SH-SY5Y (cell line): ENCODE data around the gene GCNT1.

ENCODE experiments used
- GATA2 ChIP-seq: IDR thresholded peaks from 2 replicates; pipeline ENCODE4 v1.6.1; 2011; ENCODE audit warnings: mild to moderate bottlenecking, low read depth, low read length
- GATA3 ChIP-seq: IDR thresholded peaks from 2 replicates; pipeline ENCODE4 v1.6.1; 2011; ENCODE audit warnings: low read depth, mild to moderate bottlenecking, low read length, moderate library complexity

GCNT1 gene

DNA sequence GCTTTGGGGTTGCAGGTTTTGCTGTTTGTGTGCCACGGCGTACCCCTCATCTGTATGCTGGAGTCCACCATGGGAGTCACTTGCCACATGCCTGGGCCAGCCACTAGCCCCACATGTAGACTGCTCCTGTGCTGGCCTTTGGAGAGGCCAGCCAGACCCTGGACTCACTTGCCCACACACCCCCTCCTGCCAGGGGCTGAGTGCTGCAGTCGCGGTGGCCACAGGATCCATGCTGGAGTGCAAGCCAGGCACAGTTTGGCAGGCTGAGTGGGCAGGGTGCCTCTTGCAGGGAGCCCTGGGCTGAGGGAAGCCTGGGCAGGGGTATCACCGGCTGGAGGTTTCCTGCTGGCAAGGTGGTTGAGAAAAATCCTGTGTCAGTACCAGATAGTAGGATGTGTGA, 25.6 kb upstream of the GCNT1 start:
- TF ChIP-seq GATA2: no peak
- TF ChIP-seq GATA3: no peak

DNA sequence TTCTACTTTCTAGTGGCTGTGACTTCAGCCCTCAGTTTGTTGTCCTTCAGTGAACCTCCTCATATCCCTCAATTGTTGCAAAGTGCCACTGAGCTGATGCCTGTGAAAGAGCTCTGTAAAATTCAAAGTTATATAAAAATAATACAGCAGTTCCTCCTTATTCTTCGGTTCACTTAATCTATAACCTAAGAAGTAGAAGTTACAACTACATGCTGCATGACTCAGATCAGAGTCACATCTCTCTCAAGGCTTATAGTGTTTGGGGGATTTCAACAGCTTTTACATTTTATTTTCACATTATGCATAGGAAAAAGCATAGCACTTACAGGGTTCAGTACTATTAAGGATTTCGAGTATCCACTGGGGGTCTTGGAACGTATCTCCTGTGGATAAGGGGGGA, 25.1 kb upstream of the GCNT1 start:
- no peak for TF ChIP-seq GATA3
- TF ChIP-seq GATA2: no peak

DNA sequence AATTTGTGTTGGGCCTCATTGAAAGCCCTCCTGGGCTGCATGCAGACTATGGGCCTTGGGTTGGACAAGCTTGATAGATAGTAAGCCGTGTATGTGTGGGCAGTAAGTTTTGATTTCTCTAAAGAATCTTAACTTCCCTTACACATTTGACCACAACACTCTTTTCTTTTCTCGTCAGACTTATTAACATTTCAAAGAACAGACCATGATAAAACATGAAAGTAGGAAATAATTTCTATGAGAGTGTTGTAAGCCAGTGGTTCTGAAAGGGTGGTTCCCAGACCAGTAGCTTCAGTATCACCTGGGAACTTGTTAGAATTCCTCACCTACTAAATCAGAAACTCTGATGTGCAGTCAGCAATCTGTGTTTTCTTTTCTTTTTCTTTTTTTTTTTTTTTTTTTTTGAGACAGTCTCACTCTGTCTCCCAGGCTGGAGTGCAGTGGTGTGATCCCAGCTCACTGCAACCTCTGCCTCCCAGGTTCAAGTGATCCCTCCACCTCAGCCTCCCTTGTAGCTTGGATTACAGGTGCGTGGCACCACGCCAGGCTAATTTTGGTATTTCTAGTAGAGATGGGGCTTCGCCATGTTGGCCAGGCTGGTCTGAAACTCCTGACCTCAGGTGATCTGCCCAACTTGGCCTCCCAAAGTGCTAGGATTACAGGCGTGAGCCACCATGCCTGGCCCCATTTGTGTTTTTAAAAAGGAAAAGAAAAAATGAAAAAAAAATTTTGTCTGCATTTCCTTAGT, 20.0 kb upstream of the GCNT1 start:
- TF ChIP-seq GATA2 (no peak), GATA3 (no peak)

DNA sequence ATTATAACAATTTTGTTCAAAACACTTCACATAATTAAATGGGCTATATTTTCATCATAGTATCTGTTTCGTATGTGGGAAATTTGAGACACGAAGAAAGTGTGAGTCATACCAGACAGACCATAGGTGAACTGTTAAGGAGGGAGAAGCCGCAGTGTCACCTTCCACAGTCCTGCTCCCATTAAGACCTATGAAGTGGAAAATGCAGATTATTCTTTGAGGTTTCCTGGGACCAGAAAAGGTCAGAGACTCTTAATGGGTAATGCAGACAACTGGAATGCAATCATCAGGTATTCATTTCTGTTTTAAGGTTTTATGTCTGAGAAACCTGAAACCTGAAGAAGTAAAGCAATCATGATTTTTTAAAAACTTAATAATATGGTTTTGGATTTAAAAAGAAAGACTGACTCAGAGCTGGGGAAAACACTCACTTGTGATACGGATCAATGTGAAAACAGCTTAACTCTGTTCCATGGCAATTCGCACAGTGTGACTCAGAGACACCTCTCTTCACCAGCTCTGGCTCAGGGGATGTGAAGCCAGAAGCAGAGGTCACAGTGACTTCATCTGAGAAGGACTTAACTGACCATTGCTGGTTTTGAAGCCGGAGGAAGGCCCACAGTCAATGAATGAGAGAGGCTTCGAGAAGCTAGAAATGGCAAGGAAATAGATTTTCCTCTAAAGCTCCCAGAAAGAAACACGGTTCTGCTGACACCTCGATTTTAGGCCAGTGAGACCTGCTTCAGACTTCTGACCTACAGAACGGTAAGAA, 17.2 kb upstream of the GCNT1 start:
- no peak for TF ChIP-seq GATA3

DNA sequence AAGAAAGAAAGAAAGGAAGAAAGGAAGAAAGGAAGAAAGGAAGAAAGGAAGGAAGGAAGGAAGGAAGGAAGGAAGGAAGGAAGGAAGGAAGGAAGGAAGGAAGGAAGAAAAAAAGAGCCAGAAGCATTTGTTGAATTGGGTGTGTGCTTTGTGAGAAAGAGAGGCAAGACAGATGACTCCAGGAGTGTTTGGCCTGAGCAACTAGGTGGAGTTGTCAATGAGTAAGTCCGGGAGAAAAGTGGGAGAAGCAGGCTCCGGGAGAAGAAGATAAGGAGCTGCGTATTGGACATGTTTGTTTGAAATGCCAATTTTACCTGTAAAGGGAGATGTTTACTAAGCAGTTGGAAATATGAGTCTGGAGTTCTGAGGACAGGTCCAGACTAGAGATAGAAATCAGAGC, 15.1 kb upstream of the GCNT1 start:
- TF ChIP-seq GATA2: no peak
- TF ChIP-seq GATA3: no peak

DNA sequence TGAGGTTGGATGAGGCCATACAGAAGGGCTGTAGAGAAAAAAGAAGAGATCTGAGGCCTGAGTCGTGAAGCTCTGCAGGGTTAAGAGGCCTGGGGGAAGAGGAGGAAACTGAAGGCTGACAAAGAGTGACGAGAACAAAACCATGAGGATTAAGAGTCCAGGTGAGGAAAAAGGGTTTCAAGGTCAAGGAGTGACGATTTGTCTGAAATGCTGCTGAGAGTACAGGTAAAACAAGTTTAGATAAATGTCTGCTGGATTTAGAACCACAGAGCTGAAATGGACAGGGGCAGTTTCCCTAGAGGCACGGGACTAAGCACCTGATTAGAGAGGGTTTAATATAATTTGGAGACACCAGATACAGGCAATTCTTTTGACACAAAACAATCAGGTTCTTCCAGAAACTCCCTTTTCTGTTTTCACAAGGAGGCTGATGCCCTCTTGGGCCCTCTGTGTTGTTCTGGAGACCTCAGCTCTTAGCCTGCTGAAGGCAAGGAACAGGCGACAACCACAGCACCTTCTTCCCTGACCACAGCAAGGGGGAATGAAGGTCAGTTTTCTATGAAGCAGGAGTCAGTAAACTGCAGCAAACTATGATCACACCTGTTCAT, 14.6 kb upstream of the GCNT1 start:
- TF ChIP-seq GATA3 (no peak), GATA2 (no peak)

DNA sequence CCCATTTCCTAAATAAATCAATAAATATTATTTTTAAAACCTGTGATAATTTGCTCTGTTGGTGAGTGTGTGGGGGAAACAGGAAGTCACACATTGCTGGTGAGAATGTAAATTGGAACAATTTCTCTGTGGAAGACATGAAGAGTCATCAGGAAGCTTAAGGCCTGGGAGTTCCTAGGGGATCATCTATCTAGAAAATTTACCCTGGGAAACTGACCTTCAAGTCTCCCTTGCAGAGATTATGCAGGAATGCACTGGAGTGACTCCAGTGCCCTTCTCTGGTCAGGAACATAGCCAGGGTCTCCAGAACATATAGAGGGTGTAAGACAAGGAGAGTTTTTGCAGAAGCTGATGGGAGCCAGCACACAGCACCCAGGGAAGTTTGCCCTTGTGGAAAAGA, 13.0 kb upstream of the GCNT1 start:
- no peak for TF ChIP-seq GATA3
- no peak for TF ChIP-seq GATA2

DNA sequence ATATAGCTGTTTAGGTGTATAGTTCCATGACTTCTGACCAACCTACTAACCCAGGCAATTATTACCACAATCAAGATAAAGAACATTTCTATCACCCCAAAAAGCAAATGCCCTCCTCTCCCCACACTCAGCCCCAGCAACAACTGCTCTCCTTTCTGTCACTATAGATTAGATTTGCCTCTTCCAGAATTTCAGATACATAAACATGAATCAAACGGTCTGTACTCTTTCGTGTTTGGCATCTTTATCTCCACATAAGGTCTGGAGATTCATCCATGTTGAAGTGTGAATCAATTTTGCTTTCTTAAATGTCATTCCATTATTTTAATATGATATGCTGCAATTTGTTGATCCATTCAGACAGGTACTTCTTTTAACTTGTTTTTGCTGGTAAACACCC, 10.5 kb upstream of the GCNT1 start:
- TF ChIP-seq GATA2 (no peak), GATA3 (no peak)

DNA sequence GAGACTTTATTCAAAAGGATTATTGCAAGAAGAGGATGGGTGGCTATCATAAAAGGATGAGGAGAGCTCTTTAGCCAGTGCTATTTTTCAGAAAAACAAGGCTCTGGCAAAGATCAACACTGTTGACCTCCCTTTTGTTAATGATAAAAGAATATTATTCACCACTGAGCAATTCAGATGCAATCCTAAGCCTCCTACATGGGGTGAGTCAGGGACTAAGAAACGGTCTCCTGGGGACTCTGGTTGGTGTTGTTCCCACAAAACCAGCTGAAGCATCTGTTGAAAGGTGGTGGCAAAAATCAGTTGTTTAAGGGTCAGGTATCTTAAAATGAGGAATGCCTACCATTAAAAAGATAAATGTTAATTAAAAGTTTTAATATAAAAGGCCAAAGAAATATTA, 7.7 kb upstream of the GCNT1 start:
- TF ChIP-seq GATA3 (no peak), GATA2 (no peak)

DNA sequence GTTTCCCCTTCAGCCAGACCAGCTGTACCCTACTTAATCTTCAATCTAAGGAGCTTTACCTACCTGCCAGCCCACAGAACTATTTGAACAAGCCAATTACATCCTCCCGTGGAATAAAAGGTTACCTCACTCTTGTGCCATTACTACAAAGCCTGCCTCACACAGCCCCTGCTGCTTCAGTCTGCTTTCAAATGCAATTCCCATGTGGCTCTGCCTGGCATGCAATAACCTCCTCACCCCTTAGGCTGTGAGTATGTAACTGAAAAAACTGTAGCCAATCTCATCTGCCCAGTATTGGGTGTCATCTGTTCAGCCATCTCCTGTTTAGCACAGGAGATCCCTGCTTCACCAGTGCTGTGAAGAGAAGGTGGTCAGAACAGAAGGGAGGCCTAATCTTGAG, 6.1 kb upstream of the GCNT1 start:
- TF ChIP-seq GATA3 (no peak), GATA2 (no peak)

DNA sequence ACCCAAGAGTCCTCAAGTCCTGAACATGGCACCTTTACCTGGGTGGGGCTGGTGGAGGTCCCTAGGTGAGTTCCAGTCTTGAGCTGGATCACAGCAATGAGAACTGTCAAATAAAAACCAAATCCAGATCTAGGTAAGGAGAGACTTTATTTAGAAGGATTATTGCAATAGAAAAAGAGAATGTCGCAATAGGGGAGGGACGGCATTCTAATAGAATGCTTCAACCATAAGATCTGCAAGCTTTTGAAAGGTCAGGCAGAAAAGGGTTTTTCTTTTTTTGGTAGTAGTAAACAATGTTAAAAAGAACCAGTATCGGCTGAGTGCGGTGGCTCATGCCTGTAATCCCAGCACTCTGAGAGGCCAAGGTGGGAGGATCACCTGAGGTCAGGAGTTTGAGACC, 5.2 kb upstream of the GCNT1 start:
- TF ChIP-seq GATA2 (no peak), GATA3 (no peak)

DNA sequence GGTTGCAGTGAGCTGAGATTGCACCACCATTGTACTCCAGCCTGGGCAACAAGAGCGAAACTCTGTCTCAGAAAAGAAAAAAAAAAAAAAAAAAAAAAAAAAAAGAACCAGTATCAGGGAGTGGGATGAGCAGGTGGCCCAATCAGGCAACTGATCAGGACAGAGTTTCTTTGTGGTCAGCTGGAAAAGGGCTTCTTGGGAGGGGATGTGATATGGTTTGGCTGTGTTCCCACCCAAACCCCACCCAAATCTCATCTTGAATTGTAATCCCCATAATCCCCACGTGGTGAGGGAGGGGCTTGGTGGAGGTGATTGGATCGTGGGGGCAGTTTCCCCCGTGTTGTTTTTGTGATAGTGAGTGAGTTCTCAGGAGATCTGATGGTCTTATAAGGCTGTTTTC, 4.7 kb upstream of the GCNT1 start:
- TF ChIP-seq GATA2: no peak
- no peak for TF ChIP-seq GATA3

DNA sequence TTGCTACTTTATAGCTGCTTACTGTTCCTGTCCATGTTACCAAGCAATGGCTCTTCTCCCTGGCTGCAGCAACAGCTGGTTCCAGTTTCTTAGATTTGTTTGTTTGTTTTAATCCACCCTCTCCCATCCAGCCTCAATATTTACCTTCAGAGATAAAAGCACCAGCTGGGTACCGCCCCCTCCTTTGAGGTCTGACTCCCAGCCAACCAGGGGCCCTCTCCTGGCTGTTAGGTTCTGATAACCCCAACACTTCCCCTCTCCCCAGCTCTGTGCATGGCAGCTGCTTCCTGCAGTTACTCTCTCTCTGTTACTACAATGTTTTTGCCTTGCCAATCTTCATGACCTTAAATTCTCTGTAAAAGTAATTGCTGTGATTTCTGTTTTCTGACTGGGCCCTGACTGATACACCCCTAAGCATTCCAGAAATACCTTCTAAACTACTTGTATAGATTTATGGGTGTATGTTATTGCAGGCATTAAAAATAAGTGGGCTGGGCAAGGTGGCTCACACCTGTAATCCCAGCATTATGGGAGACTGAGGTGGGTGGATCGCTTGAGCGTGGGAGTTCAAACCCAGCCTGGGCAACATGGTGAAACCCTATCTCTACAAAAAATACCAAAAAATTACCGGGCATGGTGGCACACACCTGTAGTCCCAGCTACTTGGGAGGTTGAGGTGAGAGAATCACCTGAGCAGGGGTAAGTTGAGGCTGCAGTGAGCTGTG, 2.6 kb upstream of the GCNT1 start:
- TF ChIP-seq GATA3 (no peak), GATA2 (no peak)

DNA sequence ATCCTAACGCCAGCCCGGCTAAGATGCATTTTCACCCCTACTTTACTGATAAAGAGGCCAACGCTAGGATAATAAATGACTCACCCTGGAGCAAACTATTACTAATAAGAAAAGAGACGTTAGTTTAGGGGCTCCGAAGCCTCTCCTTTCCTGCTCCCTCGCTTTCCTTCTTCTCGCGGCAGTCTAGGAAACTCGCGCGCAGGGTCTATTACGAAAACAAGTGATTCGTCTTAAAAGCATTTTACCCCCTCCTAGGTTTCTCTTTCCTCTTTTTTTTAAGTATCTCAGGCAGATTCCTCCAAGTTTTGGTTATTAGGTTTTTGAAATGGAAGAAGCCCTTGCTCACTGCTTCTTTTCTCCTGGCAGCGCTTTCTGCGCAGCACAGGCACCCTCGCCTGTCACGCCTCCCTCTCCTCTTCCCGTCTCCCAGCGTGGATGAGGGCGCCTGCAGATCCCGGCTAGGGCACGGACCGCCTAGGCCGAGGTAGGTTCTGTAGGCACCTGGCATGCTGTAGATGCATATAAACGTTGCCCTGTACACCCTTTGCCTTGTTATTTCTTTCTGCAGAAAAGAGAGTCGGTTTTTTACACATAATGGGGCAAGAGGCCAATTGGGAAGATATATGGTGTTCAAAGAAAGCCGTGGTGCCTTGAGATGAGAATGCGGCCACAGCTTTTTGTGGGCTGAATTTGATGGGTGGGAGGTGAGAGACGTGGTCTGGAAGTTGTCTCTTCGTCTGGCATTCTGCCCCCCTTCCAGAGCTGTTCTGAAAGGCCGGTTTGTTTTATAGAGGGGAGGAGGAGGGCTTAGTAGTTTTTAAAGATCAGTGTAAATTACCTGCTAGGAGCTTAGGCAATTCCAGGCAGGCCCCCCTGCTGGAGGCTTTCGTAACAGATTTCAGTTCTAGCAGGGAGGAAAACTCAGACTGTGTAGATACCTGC, 983 bp downstream of the GCNT1 start:
- TF ChIP-seq GATA3: no peak
- TF ChIP-seq GATA2: no peak
